Natural killer cell treated with Interleukin-12 subunit alpha and Interleukin-12 subunit beta and Interleukin-15 and Interleukin-18, amount 100 ng/mL, for 72 hours (primary cell): Measurements from ENCODE around the gene PCGF2. TPM values are rescaled to one million over a fixed set of nuclear protein-coding genes. Genes with fewer than 3 reads are reported as not detected.

Source experiments
- ATAC-seq, 2 donors: fragments of 150-1000 bp; cut with Tn5 transposase in 1 of 2; sonication (Bioruptor Pico), chemical (Tn5 transposase) in 1 of 2; 2 replicates each; pipeline ENCODE4 v1.10.0; 2021
- DNase-seq: peaks from one replicate; pipeline ENCODE4 v3.0.0; 2022; ENCODE audit warnings: low spot score
- H3K27ac Mint-ChIP-seq, 2 donors: 1 replicate in 1 of 2; 2 replicates in 1 of 2; pipeline ENCODE4 v1.8.0; 2022; ENCODE audit warnings: mixed read lengths in 2 of 2, mild to moderate bottlenecking in 1 of 2, moderate library complexity in 1 of 2
- H3K27me3 Mint-ChIP-seq, 2 donors: 1 replicate in 1 of 2; 2 replicates in 1 of 2; pipeline ENCODE4 v1.8.0; 2022; ENCODE audit warnings: mixed read lengths in 2 of 2
- H3K36me3 Mint-ChIP-seq: one replicate; pipeline ENCODE4 v1.8.0; 2022; ENCODE audit warnings: mixed read lengths
- H3K4me1 Mint-ChIP-seq, 2 donors: 1 replicate in 1 of 2; 2 replicates in 1 of 2; pipeline ENCODE4 v1.8.0; 2022; ENCODE audit warnings: low read depth in 2 of 2, mixed read lengths in 2 of 2, mild to moderate bottlenecking in 1 of 2
- H3K4me3 Mint-ChIP-seq: one replicate; pipeline ENCODE4 v1.8.0; 2022; ENCODE audit warnings: mixed read lengths
- H3K9me3 Mint-ChIP-seq: 2 replicates; pipeline ENCODE4 v1.8.0; 2022; ENCODE audit warnings: mixed read lengths
- total RNA-seq, 2 donors: library from RNA; stranded (reverse); gene quantifications; one replicate each; pipeline ENCODE4 v1.2.3, GENCODE V29; 2022

Gene PCGF2
- total RNA-seq, 2 donors from 2014 or later = not detected

DNA sequence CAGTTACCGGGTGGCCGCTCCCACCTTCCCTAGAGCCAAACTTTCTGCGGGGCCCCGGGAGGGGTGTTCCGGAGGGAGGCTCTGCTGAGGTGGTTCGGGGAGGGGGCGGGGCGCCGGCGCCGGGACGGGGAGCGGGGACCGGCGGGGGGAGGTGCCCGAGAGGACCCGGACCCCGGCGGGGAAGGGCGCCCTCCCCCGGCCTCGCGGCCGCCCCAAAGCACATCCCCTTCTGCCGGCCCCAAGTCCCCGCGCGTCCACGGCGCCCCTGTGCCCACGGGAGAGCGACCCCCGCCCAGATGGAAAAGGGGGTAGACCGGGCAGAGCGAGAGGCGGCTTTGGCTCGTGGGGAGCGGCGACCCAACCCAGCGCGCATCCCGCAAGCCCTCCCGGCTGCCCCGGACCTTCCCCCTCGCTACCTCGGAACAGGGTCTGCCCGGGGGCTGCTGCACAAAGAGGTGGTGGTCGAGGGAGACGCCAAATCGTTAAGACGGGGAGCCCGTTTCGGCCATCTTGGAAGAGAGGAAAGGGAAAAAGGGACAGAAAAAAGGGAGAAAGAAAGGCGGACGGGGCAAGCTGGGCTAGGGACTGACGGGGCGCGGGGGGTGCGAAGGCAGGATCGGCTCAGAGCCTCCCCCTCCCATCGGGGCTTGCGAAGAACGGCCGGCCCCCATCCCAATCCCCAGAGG, 530 bp downstream of the PCGF2 start:
- Mint-ChIP-seq H3K27me3 (peaks cover 36 to 37% of the 10 kb centered on the region in 2 donors), H3K27ac (no peak overlapping the region), H3K4me1 (peaks cover 21 to 36% of the 10 kb centered on the region in 2 donors), H3K36me3 (peaks cover 3% of the 10 kb centered on the region), H3K4me3 (peak overlapping the region; percentile 75), H3K9me3 (no peaks in the 10 kb centered on the region)
- no peak for DNase-seq
- ATAC-seq = no peak

DNA sequence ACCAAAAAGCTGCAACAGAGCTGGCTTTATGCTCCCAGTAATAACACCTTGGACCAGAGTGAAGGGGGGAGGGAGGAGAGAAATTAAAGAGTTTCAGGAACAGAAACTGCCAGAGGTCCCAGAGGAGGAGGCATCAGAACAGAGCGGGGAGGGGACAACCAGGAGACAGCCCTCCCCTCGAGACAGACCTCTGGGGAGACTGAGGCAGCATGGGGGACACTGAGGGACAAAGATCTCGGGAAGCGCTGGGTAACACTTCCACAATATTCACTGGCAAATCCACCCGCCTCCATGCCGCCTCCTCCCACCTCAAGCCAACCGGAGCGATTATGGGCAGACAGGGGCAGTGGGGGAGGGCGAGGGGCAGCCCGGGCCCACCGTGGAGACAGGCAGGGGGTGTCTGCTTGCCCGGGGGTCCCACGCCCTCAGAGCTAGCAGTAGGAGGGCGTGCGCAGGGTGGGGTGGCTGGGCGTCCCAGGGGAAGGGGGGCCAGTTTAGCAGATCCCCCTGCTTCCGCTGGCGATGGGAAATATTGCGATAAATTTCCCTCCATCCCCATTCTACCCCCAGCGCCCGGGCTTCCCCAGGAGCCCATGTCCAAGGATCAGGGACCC, 1.2 kb downstream of the PCGF2 start:
- no peaks in the 10 kb centered on the region for H3K9me3 Mint-ChIP-seq
- H3K27me3 Mint-ChIP-seq = peaks cover 36 to 37% of the 10 kb centered on the region in 2 donors
- no peaks in the 10 kb centered on the region for H3K36me3 Mint-ChIP-seq
- H3K4me3 Mint-ChIP-seq = peak overlapping the region; percentile 55
- DNase-seq = no peak
- H3K4me1 Mint-ChIP-seq = peaks cover 15 to 31% of the 10 kb centered on the region in 2 donors
- H3K27ac Mint-ChIP-seq = no peak overlapping the region
- no peak for ATAC-seq

DNA sequence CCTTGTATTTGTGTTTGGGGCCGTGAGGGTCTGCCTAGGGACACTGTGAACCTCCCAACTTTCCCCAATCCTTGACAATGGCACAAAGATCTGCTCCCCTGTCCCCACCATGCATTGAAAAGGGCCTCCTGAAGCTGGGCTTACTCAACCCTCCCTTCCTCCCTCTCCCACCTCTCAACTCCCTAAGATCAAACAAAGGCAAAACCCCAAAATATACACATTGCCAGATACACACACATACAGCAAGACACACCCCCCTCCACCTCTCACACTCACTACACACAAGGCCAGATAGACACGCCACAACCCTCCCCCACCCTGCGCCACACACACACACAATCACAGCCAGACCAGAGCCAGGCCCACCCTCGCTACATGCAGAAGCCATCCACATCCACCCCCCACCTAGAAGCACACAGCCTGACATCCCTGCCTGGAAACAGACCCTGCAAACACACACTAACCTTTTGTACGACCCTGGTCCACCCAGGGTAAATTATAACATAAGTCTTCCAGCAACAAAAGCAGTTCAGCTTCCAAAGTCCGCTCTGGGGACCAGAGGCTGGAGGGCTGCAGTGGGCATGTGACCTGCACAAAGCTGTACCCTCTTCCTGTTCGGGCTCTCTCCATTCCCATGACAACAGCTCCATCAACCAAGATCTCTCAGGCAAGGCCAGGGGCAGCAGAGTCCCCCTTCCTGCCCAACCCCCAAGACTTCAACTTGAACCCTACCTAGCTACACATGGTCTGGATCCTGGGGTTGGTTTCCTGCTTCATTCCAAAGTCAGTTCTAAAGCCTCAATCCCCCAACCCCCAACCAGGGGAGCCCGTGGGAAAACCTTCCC, 1.9 kb downstream of the PCGF2 start:
- Mint-ChIP-seq H3K36me3 (no peaks in the 10 kb centered on the region), H3K4me1 (peaks cover 8 to 24% of the 10 kb centered on the region in 2 donors), H3K4me3 (peak overlapping the region; percentile 55), H3K27me3 (peaks cover 31 to 34% of the 10 kb centered on the region in 2 donors), H3K27ac (no peak overlapping the region), H3K9me3 (no peaks in the 10 kb centered on the region)
- ATAC-seq (no peak), DNase-seq (no peak)

DNA sequence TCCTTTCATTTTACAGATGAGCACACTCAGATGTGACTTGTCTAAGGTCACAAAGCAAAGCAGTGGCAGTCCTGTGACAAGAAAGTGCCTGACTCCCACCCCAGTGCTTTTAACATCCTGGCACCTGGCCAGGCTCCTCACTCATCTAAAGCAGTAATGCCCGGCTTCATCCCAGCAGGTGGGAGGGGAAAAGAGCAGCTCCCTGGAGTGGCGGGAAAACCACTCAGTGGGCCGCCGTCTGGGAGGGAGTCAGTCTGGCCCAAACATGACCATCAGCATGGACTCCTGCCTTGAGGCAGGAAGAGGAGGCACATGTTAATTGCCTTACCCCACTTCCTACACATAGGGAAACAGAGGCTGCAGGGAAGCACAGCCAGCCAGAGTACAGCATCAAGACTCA, 2.6 kb downstream of the PCGF2 start:
- Mint-ChIP-seq H3K9me3 (no peaks in the 10 kb centered on the region), H3K36me3 (no peaks in the 10 kb centered on the region), H3K4me1 (peaks cover under 1 to 17% of the 10 kb centered on the region in 2 donors), H3K4me3 (no peak overlapping the region), H3K27me3 (peaks cover 24 to 31% of the 10 kb centered on the region in 2 donors), H3K27ac (no peak overlapping the region)
- DNase-seq (no peak), ATAC-seq (no peak)

DNA sequence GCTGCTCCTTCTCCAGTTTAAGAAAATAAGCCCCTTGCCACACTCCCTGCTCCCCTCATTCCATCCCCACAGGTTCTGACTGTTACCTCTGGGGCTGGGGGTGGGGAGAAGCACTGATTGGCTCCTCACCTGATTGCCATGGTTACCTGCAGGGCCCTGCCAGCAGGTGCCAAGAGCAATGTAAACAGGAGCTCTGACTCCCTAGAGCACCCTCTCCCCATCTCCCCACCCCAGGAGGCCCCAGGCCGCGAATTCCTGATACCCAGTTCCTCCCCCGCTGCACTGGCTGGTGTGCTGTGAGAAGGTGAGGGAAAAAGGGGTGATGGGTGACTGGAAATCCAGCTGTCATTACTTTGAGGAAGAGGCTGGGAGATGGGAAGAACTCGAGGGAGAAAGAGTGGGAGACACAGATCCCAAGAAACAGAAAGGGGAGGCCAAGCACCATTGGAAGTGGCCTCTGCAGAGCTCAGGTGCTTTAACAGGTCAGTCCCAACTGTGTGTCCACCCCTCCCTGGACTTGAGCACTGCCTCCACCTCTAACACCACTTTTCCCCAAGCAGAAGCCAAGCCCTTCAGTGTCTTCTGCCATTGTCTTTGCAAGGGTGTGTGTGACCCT, 4.5 kb downstream of the PCGF2 start:
- ATAC-seq (no peak), DNase-seq (no peak)
- Mint-ChIP-seq H3K4me3 (no peak overlapping the region), H3K9me3 (no peaks in the 10 kb centered on the region), H3K4me1 (peaks cover 0 to 11% of the 10 kb centered on the region in 2 donors), H3K36me3 (no peaks in the 10 kb centered on the region), H3K27ac (no peak overlapping the region), H3K27me3 (peaks cover 24% of the 10 kb centered on the region in 2 donors)

DNA sequence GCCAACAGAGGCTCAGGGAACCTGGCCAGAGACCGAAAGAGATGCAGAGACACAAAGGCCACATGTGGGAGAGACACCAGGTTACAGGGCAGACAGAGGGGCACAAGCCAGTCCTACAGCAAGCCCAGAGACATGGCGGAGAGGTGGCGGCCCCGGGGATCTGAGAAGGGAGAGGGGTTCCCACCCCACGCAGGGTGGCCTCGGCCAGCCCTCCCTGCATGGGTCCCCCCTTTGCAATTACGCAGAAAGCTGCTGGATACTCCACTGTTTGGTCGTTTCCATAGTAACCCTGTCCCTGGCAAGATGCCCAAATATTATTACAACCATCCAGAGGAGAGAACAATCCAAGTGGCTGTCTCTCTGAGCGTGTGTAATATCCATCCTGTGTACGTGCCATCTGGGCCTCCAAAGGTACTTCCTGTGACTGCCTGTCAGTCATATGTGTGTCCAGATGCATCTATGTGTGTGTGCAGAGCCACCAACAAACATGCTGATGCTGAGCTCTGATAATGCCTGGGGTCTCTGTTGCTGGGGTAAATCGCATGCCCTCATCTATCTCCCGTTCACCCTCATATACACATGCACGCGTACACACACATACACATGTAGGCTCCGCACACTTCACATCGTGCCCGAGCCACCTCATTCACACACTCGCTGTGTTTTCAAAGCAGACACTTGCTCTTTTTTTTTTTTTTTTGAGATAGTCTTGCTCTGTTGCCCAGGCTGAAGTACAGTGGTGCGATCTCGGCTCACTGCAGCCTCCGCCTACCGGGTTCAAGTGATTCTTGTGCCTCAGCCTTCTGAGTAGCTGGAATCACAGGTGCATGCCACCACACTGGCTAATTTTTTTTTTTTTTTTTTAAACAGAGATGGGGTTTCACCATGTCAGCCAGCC, 5.5 kb downstream of the PCGF2 start:
- H3K4me3 Mint-ChIP-seq = no peak overlapping the region
- ATAC-seq (peak in 1 of 2 donors; percentile 41), DNase-seq (no peak)
- H3K27me3 Mint-ChIP-seq = peaks cover 21 to 24% of the 10 kb centered on the region in 2 donors
- no peaks in the 10 kb centered on the region for H3K9me3 Mint-ChIP-seq
- H3K36me3 Mint-ChIP-seq = no peaks in the 10 kb centered on the region
- peaks cover 0 to 8% of the 10 kb centered on the region in 2 donors for H3K4me1 Mint-ChIP-seq
- no peak overlapping the region for H3K27ac Mint-ChIP-seq

DNA sequence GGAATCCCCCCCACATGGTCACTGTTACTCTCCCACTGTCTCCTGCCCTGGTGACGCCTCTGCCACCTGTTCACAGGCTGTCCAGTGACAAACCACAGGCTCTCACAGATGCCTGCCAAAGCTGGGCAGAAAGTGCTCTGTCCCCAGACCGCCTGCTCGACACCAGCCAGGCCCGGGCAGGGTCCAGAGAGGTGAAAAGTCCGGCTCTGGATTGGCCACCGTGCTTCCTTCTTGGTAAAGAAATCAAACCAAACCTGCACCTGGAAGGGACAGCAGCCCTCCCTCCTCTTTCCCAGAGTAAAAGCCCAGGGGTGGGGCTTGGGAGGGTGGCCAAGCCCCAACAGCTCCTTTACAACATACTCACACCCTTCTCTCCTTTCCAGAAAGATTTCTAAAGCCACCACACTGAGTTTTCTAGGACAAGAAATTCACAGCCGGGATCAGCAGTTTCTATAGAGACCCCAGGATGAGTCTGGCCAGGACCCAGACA, 6.2 kb downstream of the PCGF2 start:
- Mint-ChIP-seq H3K27me3 (peaks cover 21 to 24% of the 10 kb centered on the region in 2 donors), H3K9me3 (no peaks in the 10 kb centered on the region), H3K4me1 (peaks cover 0 to 8% of the 10 kb centered on the region in 2 donors), H3K4me3 (no peak overlapping the region), H3K27ac (no peak overlapping the region), H3K36me3 (no peaks in the 10 kb centered on the region)
- ATAC-seq (no peak), DNase-seq (no peak)

DNA sequence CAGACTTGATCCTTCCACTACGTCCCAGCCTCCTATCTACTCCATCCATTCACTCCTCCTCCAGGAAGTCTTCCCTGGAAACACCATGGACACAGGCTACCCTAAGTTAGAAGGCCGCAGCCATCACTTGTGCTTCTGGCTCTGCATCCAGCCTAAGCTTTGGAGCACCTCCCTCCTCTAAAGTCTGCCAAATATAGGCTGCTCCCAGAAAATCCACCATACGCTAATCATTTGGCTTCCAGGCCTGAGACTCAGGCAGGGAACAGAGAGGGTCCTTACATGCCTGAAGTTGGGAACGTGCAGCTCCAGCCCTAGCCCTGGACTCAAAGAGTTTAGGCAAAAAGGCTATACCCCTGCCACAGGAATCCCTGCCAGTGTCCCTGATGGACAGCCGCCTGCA, 6.7 kb downstream of the PCGF2 start:
- H3K9me3 Mint-ChIP-seq = no peaks in the 10 kb centered on the region
- no peak overlapping the region for H3K4me3 Mint-ChIP-seq
- H3K27me3 Mint-ChIP-seq = peaks cover 16 to 20% of the 10 kb centered on the region in 2 donors
- ATAC-seq (no peak), DNase-seq (no peak)
- peaks cover 0 to 5% of the 10 kb centered on the region in 2 donors for H3K4me1 Mint-ChIP-seq
- H3K36me3 Mint-ChIP-seq = no peaks in the 10 kb centered on the region
- H3K27ac Mint-ChIP-seq = no peak overlapping the region

DNA sequence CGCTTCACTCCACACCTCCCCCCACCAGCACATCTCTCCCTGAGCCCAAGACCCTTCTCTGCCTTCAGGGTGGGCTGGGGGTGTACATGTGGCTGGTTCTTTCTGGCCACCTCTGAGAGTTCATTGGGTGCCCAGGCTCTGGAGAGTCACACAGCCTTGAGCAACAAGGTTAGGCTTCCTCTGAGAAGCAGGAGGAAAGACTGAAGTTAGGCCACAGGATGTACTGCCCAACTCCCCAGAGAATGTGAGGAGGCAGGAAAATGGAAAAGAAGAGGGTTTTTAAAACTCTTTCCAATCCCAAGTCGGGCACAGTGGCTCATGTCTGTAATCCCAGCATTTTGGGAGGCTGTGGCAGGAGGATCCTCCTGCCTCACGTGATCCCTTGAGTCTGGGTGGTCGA, 7.3 kb downstream of the PCGF2 start:
- H3K4me3 Mint-ChIP-seq = no peak overlapping the region
- H3K9me3 Mint-ChIP-seq = no peaks in the 10 kb centered on the region
- H3K4me1 Mint-ChIP-seq = no peaks in the 10 kb centered on the region
- H3K36me3 Mint-ChIP-seq = no peaks in the 10 kb centered on the region
- H3K27me3 Mint-ChIP-seq = peaks cover 9 to 14% of the 10 kb centered on the region in 2 donors
- H3K27ac Mint-ChIP-seq = no peak overlapping the region
- DNase-seq (no peak), ATAC-seq (no peak)

DNA sequence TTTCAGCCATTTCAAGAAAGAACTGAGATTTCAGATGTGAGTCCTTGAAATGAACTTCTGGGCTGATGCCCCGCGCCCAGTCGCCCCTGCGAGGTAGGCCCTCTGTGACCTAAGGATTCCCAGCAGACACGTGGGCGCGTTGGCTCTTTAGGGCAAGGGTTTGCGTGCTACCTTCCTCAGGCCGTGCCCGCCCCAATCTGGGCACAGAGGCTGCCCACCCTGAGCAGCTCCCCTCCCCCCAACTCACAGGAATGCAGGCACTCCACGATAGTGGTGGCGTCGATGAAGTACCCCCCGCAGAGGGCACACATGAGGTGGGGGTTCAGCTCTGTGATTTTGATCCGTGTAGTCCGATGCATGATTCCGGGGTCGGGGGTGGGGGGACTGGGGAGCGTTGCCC, 8.1 kb downstream of the PCGF2 start:
- ATAC-seq (no peak), DNase-seq (no peak)
- Mint-ChIP-seq H3K36me3 (no peaks in the 10 kb centered on the region), H3K4me3 (no peak overlapping the region), H3K9me3 (no peaks in the 10 kb centered on the region), H3K27ac (no peak overlapping the region), H3K4me1 (peaks cover 5% of the 10 kb centered on the region in 2 donors), H3K27me3 (peaks cover 9 to 11% of the 10 kb centered on the region in 2 donors)

DNA sequence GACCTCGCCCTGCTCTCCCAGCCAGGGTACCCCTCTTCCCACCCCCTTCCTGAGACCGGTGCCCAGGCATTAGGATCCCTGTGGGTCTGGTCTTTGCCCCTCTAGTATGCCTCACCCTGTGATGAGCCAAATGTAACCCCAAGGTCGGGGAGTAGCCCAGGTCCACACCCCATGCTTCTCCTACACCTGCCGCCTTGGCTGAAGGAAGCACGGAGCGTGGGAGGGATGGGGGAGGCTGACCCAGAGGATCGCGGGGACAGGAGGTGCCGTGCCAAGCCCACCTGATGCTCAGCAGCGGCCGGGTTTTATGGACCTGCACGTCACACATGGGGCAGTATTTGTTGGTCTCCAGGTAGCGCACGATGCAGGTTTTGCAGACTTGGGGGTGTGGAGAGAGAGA, 8.8 kb downstream of the PCGF2 start:
- Mint-ChIP-seq H3K4me1 (peaks cover 9 to 13% of the 10 kb centered on the region in 2 donors), H3K36me3 (no peaks in the 10 kb centered on the region), H3K9me3 (no peaks in the 10 kb centered on the region), H3K4me3 (no peak overlapping the region), H3K27me3 (peaks cover 4 to 5% of the 10 kb centered on the region in 2 donors), H3K27ac (no peak overlapping the region)
- ATAC-seq (no peak), DNase-seq (no peak)

DNA sequence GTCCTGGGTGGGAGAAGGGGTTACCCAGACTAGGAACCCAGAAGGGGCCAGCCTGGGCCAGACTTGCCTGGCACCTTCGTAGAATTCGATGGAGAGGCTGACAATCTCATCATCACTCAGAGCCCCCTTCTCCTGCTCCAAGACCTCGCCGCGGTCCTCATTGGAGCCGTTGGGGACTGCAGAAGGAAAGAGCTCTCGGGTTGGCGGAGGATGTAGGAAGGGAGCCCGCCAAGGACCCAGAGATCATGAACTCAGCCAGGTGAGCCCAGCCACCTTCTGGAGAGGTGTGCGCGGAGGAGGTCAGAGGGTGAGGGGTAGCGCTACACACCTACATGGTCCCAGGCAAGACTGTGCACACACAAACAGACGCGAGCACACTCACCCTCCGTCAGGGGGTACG, 9.4 kb downstream of the PCGF2 start:
- DNase-seq (no peak), ATAC-seq (no peak)
- Mint-ChIP-seq H3K36me3 (no peaks in the 10 kb centered on the region), H3K27ac (no peak overlapping the region), H3K27me3 (peaks cover 0 to 4% of the 10 kb centered on the region in 2 donors), H3K4me1 (peaks cover 15 to 19% of the 10 kb centered on the region in 2 donors), H3K4me3 (no peak overlapping the region), H3K9me3 (no peaks in the 10 kb centered on the region)
